A549 (cell line): ENCODE measurements around the gene METTL24.

Experiments
- CHD2 ChIP-seq: fragments of 150-350 bp; IDR thresholded peaks from 2 replicates; pipeline ENCODE4 v1.6.1; 2014; ENCODE audit warnings: low read length; ENCODE audit not compliant: partially characterized antibody
- CTCF ChIP-seq: fragments of >200 bp; sonication (Bioruptor Twin); formaldehyde crosslinking; IDR thresholded peaks from 3 replicates; pipeline ENCODE4 v1.5.1; 2016
- EP300 ChIP-seq, 2 experiments: fragments of >200 bp; sonication (Bioruptor Twin); formaldehyde crosslinking; IDR thresholded peaks; 2 replicates in 1 of 2; 3 replicates in 1 of 2; pipeline ENCODE4 v1.6.1; 2016 to 2017

DNA sequence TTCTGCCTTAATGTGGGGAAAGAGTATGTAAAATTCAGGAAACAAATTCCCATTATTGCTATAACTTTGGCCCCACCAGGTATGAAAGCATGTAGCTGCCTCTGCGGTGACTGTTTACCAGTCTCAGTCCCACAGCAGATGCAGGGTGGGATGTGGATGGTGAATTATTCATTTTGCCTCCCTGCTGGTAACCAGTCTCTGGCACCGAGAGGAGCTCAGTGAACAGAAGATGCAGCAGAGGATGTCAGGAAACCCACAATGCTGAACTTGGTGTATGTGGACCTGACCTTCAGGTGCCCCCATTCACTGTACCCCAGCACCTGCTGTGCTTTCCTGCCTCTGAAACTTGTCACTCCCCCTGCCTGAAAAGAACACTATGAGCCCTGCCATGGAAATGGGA, 8.8 kb upstream of the METTL24 start:
- TF ChIP-seq CHD2 (no peak), CTCF (no peak), EP300 (IDR thresholded peaks at IDR 0.05) (no peak)
